HepG2 (cell line): ENCODE results near the gene CTSG. TPM values are rescaled to one million over a fixed set of nuclear protein-coding genes. Genes with fewer than 3 reads are reported as not detected.

ENCODE experiments used
- ATAC-seq: fragments of 200-7000 bp; cut with Tn5 transposase; 3 replicates; pipeline ENCODE4 v1.9.1; 2020; ENCODE audit warnings: mild to moderate bottlenecking, moderate library complexity
- BruUV-seq: library from RNA; stranded (reverse); fragments of 400-500 nt; replicated peaks from 2 replicates; lab custom pipeline; 2021; lab: Mats Ljungman, UMichigan
- CTCF ChIA-PET: fragments of 300-600 bp; formaldehyde crosslinking; extraction: SDS; loops from one replicate; lab custom pipeline; 2021; ENCODE audit warnings: low total read pairs, inconsistent platforms, low intra/inter-chr PET ratio; lab: Yijun Ruan, JAX
- POLR2A ChIA-PET: fragments of 350-600 bp; sonication (Branson Sonifier 250); formaldehyde crosslinking; loops from one replicate; lab custom pipeline; 2020; ENCODE audit warnings: antibody characterized with exemption, inconsistent platforms; lab: Yijun Ruan, JAX
- DNase-seq: peaks from one replicate; pipeline ENCODE4 v3.0.0-alpha.2; 2015; ENCODE audit warnings: low spot score
- FAIRE-seq: peaks from 3 replicates; lab custom pipeline; 2011; peaks lifted over from hg19 to GRCh38; lab: Jason Lieb, UNC
- H2AFZ ChIP-seq: one replicate; pipeline ENCODE4 v1.6.1; 2011; ENCODE audit warnings: low read length, inconsistent platforms
- H3K27ac ChIP-seq: fragments of 300-600 bp; 3 replicates; pipeline ENCODE4 v1.8.0; 2011; ENCODE audit warnings: mixed run types, mild to moderate bottlenecking, mixed read lengths, low read length, inconsistent platforms; ENCODE audit not compliant: insufficient read depth; ENCODE audit errors: extremely low read length
- H3K27me3 ChIP-seq, 2 experiments: fragments of 200-600 bp in 1 of 2; 2 replicates in 1 of 2; 3 replicates in 1 of 2; pipeline versions ENCODE4 v1.6.0 to v1.8.0; 2011; ENCODE audit warnings: low read length in 2 of 2, mild to moderate bottlenecking in 2 of 2, moderate library complexity in 2 of 2, inconsistent platforms in 1 of 2; ENCODE audit not compliant: insufficient read depth in 2 of 2, control insufficient read depth in 1 of 2
- H3K36me3 ChIP-seq, 2 experiments: fragments of 200-600 bp in 1 of 2; replicated peaks in 1 of 2; 2 replicates in 1 of 2; 3 replicates in 1 of 2; pipeline versions ENCODE4 v1.5.1 to v1.8.0; 2011; ENCODE audit warnings: low read length in 2 of 2, inconsistent platforms in 1 of 2; ENCODE audit not compliant: insufficient read depth in 2 of 2, control insufficient read depth in 1 of 2
- H3K4me1 ChIP-seq: 2 replicates; pipeline ENCODE4 v1.5.1; 2012; ENCODE audit warnings: low read length, inconsistent platforms; ENCODE audit not compliant: insufficient read depth
- H3K4me2 ChIP-seq: 2 replicates; pipeline ENCODE4 v1.6.0; 2011; ENCODE audit warnings: low read depth, low read length, inconsistent platforms
- H3K4me3 ChIP-seq, 3 experiments: fragments of 200-600 bp in 1 of 3; sonication (generic), shearing (Covaris generic) in 1 of 3; replicated peaks in 1 of 3; 2 replicates each; pipeline ENCODE4 v1.5.1; 2011 to 2016; ENCODE audit warnings: low read length in 3 of 3, inconsistent platforms in 2 of 3, low read depth in 2 of 3, mild to moderate bottlenecking in 2 of 3, control low read depth in 1 of 3, mixed read lengths in 1 of 3; ENCODE audit not compliant: insufficient read depth in 1 of 3
- H3K79me2 ChIP-seq: one replicate; pipeline ENCODE4 v1.6.1; 2011; ENCODE audit warnings: low read length, inconsistent platforms; ENCODE audit not compliant: insufficient read depth
- H3K9ac ChIP-seq: 2 replicates; pipeline ENCODE4 v1.6.0; 2011; ENCODE audit warnings: mild to moderate bottlenecking, low read depth, low read length, inconsistent platforms; ENCODE audit not compliant: insufficient read depth
- H3K9me3 ChIP-seq: 2 replicates; pipeline ENCODE4 v1.5.1; 2012; ENCODE audit warnings: mild to moderate bottlenecking, low read length
- H4K20me1 ChIP-seq: 2 replicates; pipeline ENCODE4 v1.6.0; 2011; ENCODE audit warnings: inconsistent platforms, mild to moderate bottlenecking, low read length, moderate library complexity; ENCODE audit not compliant: insufficient read depth
- RNF2 ChIP-seq: fragments of 450-650 bp; conservative IDR thresholded peaks from 2 replicates; pipeline ENCODE4 v1.6.1; 2016; ENCODE audit warnings: low read depth
- SOX6 ChIP-seq, 2 experiments: fragments of 450-650 bp in 1 of 2; sonication (generic) in 1 of 2; formaldehyde crosslinking in 1 of 2; IDR thresholded peaks; 2 replicates each; pipeline versions ENCODE4 v1.4.0 to v1.6.1; 2017 to 2020; ENCODE audit warnings: antibody characterized with exemption in 1 of 2, mild to moderate bottlenecking in 1 of 2, missing genetic modification reagents in 1 of 2
- ZBTB7A ChIP-seq: sonication (generic); formaldehyde crosslinking; IDR thresholded peaks from 2 replicates; pipeline ENCODE4 v1.8.0; 2022; ENCODE audit warnings: mild to moderate bottlenecking, missing genetic modification reagents
- ZFP36L2 ChIP-seq: sonication (generic); formaldehyde crosslinking; IDR thresholded peaks from 2 replicates; pipeline ENCODE4 v1.4.0; 2020; ENCODE audit warnings: missing genetic modification reagents
- ZNF607 ChIP-seq: sonication (generic); formaldehyde crosslinking; IDR thresholded peaks from 2 replicates; pipeline ENCODE4 v1.5.1; 2020; ENCODE audit warnings: missing genetic modification reagents, mild to moderate bottlenecking, borderline replicate concordance
- WGBS: methylation state at CpG from one replicate; pipeline ENCODE4 v1.1.6; 2017; ENCODE audit warnings: low lambda C conversion rate; 5-methylcytosine and 5-hydroxymethylcytosine counted together
- in situ Hi-C: cut with HindIII; loops from 2 replicates; pipeline ENCODE4 v1.10.0; 2017; ENCODE audit warnings: low pct_unique_long_range_greater_than_20kb; ENCODE audit not compliant: extremely low pct_ligation_motif_present
- intact Hi-C: fragments of 100-400 bp; cut with micrococcal nuclease; formaldehyde crosslinking; loops from one replicate; pipeline ENCODE4 v1.10.0; 2022; ENCODE audit not compliant: unreplicated experiment
- polyA plus RNA-seq, 8 experiments: library from polyadenylated mRNA; depleted of rRNA in 3 of 8; stranded (reverse) in 7 of 8; unstranded in 1 of 8; fragments of >200 nt; fragmentation: Illumina TruSeq in 4 of 8; extraction: Trizol in 4 of 8; gene quantifications; 2 replicates each; pipeline versions ENCODE4 v1.2.1 to v1.2.3, GENCODE V29; 2011 to 2016; ENCODE audit warnings: low read depth in 4 of 8, missing spikeins in 1 of 8, mixed read lengths in 1 of 8; ENCODE audit not compliant: insufficient read depth in 1 of 8
- total RNA-seq, 5 experiments: library from RNA; depleted of rRNA; stranded (reverse); fragments of >200 nt; fragmentation: Illumina TruSeq; extraction: Trizol; gene quantifications; 2 replicates each; pipeline ENCODE4 v1.2.3, GENCODE V29; 2016; ENCODE audit warnings: low read depth in 1 of 5
- TF ChIP-seq, protein P1 (sequence below): sonication (generic); formaldehyde crosslinking; IDR thresholded peaks from 2 replicates; pipeline ENCODE4 v1.4.0; 2020; ENCODE audit warnings: missing genetic modification reagents
- TF ChIP-seq, protein P2 (sequence below): sonication (generic); formaldehyde crosslinking; IDR thresholded peaks from 2 replicates; pipeline ENCODE4 v1.4.0; 2020; ENCODE audit warnings: mild to moderate bottlenecking, missing genetic modification reagents

Gene CTSG
- total and polyA plus RNA-seq, 2 of the 13 experiments (the other 11 are each of a cell fraction or from before 2014, with no cell fraction given), result not detected

DNA sequence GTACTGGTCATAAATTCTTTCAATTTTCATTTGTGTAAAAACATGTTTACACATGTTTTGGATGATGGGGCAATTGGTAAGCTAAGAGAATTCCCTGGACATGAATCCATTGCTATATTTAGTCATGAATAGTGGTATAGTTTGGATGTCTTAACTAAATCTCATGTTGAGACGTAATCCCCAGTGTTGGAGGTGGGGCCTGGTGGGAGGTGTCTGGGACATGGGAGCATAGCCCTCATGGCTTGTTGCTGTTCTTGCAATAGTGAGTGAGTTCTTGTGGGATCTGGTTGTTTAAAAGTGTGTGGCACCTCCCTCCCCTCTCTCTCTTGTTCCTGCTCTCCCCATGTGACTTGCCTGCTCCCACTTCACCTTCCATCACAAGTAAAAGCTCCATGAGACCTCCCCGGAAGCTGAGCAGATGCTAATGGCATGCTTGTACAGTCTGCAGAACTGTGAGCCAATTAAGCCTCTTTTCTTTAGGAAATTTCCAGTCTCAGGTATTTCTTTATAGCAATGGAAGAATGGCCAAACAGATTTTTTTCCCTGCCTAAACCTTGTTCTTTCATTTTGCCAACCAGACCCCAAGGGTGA, 33.6 kb downstream of the CTSG start:
- ATAC-seq (no peak), DNase-seq (no peak), FAIRE-seq (no peak)
- Histone ChIP-seq H3K4me2 (no peak overlapping the region), H3K4me3 (no peak overlapping the region), H3K36me3 (no peaks in the 10 kb centered on the region), H4K20me1 (no peaks in the 10 kb centered on the region), H3K9ac (no peak overlapping the region), H3K27me3 (no peaks in the 10 kb centered on the region), H3K27ac (no peak overlapping the region), H3K4me1 (no peaks in the 10 kb centered on the region), H3K79me2 (no peaks in the 10 kb centered on the region), H2AFZ (no peak overlapping the region), H3K9me3 (peaks cover 7% of the 10 kb centered on the region)
- TF ChIP-seq RNF2, result no peak
- no peak for TF ChIP-seq ZFP36L2 (CRISPR knock-in tag)
- TF ChIP-seq, protein P1, sequence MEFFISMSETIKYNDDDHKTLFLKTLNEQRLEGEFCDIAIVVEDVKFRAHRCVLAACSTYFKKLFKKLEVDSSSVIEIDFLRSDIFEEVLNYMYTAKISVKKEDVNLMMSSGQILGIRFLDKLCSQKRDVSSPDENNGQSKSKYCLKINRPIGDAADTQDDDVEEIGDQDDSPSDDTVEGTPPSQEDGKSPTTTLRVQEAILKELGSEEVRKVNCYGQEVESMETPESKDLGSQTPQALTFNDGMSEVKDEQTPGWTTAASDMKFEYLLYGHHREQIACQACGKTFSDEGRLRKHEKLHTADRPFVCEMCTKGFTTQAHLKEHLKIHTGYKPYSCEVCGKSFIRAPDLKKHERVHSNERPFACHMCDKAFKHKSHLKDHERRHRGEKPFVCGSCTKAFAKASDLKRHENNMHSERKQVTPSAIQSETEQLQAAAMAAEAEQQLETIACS (CRISPR knock-in tag), result no peak
- TF ChIP-seq ZBTB7A (CRISPR knock-in tag), result no peak
- in situ Hi-C loops, result no loop called here
- POLR2A ChIA-PET, result no interaction called here
- CTCF ChIA-PET, result no interaction called here
- no TSS peak for BruUV-seq
- WGBS, result 15% methylated on average over 2 of the region's 2 CpGs
- intact Hi-C loops, result no loop called here

DNA sequence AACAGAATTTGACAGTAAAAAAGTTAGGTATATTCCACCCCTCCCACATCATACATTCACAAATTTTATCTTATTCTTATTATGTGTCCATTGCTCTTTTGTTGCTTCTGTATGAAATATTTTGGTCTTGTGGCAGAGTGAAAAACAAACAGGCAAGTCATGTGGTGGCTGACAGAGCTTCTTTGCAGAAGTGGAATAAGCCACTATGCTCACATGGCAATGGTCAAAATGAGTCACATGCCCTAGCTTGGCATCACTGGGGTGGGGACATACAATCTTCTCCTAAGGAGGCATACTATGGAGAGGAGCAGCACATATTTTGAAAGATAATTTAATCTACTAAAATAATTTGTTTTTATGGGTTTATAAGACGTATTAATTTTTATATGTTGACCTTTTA, 40.3 kb downstream of the CTSG start:
- FAIRE-seq, result no peak
- intact Hi-C loops, result no loop called here

More for the DNA sequence above, 40.3 kb downstream of the CTSG start:
- under 1% methylated on average over 1 of the region's 1 CpG for WGBS
- Histone ChIP-seq H3K79me2 (no peaks in the 10 kb centered on the region), H3K36me3 (no peaks in the 10 kb centered on the region), H4K20me1 (no peaks in the 10 kb centered on the region), H2AFZ (no peak overlapping the region), H3K4me1 (no peaks in the 10 kb centered on the region), H3K9me3 (no peaks in the 10 kb centered on the region), H3K4me2 (no peak overlapping the region), H3K27ac (no peak overlapping the region), H3K27me3 (no peaks in the 10 kb centered on the region), H3K9ac (no peak overlapping the region), H3K4me3 (no peak overlapping the region)
- no TSS peak for BruUV-seq
- in situ Hi-C loops, result no loop called here
- DNase-seq (no peak), ATAC-seq (no peak)
- CTCF ChIA-PET, result no interaction called here
- TF ChIP-seq SOX6 (IDR thresholded peaks at IDR 0.05) (no peak), SOX6 (CRISPR knock-in tag; IDR thresholded peaks at IDR 0.05) (no peak), ZNF607 (no peak)
- TF ChIP-seq, protein P2, sequence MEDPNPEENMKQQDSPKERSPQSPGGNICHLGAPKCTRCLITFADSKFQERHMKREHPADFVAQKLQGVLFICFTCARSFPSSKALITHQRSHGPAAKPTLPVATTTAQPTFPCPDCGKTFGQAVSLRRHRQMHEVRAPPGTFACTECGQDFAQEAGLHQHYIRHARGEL, result no peak
- POLR2A ChIA-PET, result no interaction called here
